Loucy (cell line): ENCODE results near the gene GJB4.

Source experiments
- H2AFZ ChIP-seq: fragments of 200-600 bp; sonication (generic); 2 replicates; pipeline ENCODE4 v1.6.0; 2016; ENCODE audit warnings: antibody characterized with exemption, mild to moderate bottlenecking, low read length, moderate library complexity
- H3F3A ChIP-seq: fragments of 200-600 bp; 2 replicates; pipeline ENCODE4 v1.6.0; 2016; ENCODE audit warnings: antibody characterized with exemption, low read depth, mild to moderate bottlenecking
- H3K27me3 ChIP-seq: fragments of 200-600 bp; sonication (generic); 2 replicates; pipeline ENCODE4 v1.6.1; 2014; ENCODE audit warnings: low read length, mild to moderate bottlenecking; ENCODE audit not compliant: insufficient read depth, poor library complexity, severe bottlenecking
- H3K36me3 ChIP-seq: fragments of 200-600 bp; sonication (generic); 2 replicates; pipeline ENCODE4 v1.6.1; 2016; ENCODE audit warnings: low read length; ENCODE audit not compliant: insufficient read depth
- H3K4me1 ChIP-seq: fragments of 200-600 bp; sonication (generic); 2 replicates; pipeline ENCODE4 v1.5.1; 2014; ENCODE audit warnings: low read length, mild to moderate bottlenecking; ENCODE audit not compliant: insufficient read depth, poor library complexity, severe bottlenecking
- H3K4me2 ChIP-seq: fragments of 200-600 bp; sonication (generic); 2 replicates; pipeline ENCODE4 v1.6.0; 2014; ENCODE audit warnings: antibody characterized with exemption, low read length, low read depth, mild to moderate bottlenecking; ENCODE audit not compliant: poor library complexity, severe bottlenecking
- H3K4me3 ChIP-seq: fragments of 200-600 bp; sonication (generic); 2 replicates; pipeline ENCODE4 v1.5.1; 2014; ENCODE audit warnings: low read length, mild to moderate bottlenecking, mixed read lengths; ENCODE audit not compliant: poor library complexity, severe bottlenecking
- H3K79me2 ChIP-seq: fragments of 200-600 bp; sonication (generic); 2 replicates; pipeline ENCODE4 v1.6.1; 2014; ENCODE audit warnings: low read length; ENCODE audit not compliant: insufficient read depth
- H3K9ac ChIP-seq: fragments of 200-600 bp; sonication (generic); 2 replicates; pipeline ENCODE4 v1.6.0; 2014; ENCODE audit warnings: mild to moderate bottlenecking, low read depth, low read length, moderate library complexity; ENCODE audit not compliant: poor library complexity, severe bottlenecking
- H3K9me2 ChIP-seq: fragments of 200-600 bp; sonication (generic); replicated peaks from 2 replicates; pipeline ENCODE4 v1.6.1; 2016; ENCODE audit warnings: low read depth, low read length, mixed read lengths
- H3K9me3 ChIP-seq: fragments of 200-600 bp; sonication (generic); 2 replicates; pipeline ENCODE4 v1.6.1; 2014; ENCODE audit warnings: mild to moderate bottlenecking, antibody characterized with exemption, low read length, low read depth; ENCODE audit not compliant: insufficient read depth
- H4K20me1 ChIP-seq: fragments of 200-600 bp; sonication (generic); 2 replicates; pipeline ENCODE4 v1.6.0; 2014; ENCODE audit warnings: antibody characterized with exemption, low read length, mild to moderate bottlenecking; ENCODE audit not compliant: insufficient read depth, poor library complexity, severe bottlenecking
- EZH2phosphoT487 ChIP-seq: fragments of 200-600 bp; IDR thresholded peaks from 2 replicates; pipeline ENCODE4 v1.6.1; 2018; ENCODE audit warnings: antibody characterized with exemption, mild to moderate bottlenecking, moderate library complexity, borderline replicate concordance
- TF ChIP-seq, protein P1 (sequence below): fragments of 200-600 bp; sonication (generic); conservative IDR thresholded peaks from 2 replicates; pipeline ENCODE4 v1.5.1; 2014; ENCODE audit warnings: mild to moderate bottlenecking, antibody characterized with exemption, low read length

Gene GJB4

DNA sequence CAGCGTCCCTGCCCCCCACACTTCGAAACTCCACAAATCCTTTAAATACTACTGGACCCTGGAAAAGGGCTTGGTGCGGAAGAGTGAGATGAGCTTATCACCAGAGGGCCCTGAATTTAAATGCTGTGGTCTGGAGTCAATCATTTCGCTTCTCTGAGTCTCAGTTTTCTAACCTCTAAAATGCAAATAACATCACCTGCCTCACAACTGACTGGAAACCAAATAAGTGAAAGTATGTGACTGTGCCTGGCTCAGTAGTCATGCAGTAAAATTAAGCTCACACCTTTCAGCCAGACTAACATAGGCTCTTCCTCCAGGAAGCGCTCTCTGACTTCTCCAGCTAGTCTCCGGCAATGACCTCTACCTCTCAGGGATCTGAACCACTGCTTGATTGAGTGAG is 37.5 kb downstream of the GJB4 start:
- H3K36me3 ChIP-seq = no peaks in the 10 kb centered on the region
- no peaks in the 10 kb centered on the region for H3F3A ChIP-seq
- no peaks in the 10 kb centered on the region for H4K20me1 ChIP-seq
- no peak overlapping the region for H3K4me3 ChIP-seq
- H2AFZ ChIP-seq = no peak overlapping the region
- no peak overlapping the region for H3K4me2 ChIP-seq
- H3K79me2 ChIP-seq = no peaks in the 10 kb centered on the region
- no peaks in the 10 kb centered on the region for H3K9me3 ChIP-seq
- no peaks in the 10 kb centered on the region for H3K9me2 ChIP-seq
- H3K9ac ChIP-seq = no peak overlapping the region
- TF ChIP-seq, protein P1, sequence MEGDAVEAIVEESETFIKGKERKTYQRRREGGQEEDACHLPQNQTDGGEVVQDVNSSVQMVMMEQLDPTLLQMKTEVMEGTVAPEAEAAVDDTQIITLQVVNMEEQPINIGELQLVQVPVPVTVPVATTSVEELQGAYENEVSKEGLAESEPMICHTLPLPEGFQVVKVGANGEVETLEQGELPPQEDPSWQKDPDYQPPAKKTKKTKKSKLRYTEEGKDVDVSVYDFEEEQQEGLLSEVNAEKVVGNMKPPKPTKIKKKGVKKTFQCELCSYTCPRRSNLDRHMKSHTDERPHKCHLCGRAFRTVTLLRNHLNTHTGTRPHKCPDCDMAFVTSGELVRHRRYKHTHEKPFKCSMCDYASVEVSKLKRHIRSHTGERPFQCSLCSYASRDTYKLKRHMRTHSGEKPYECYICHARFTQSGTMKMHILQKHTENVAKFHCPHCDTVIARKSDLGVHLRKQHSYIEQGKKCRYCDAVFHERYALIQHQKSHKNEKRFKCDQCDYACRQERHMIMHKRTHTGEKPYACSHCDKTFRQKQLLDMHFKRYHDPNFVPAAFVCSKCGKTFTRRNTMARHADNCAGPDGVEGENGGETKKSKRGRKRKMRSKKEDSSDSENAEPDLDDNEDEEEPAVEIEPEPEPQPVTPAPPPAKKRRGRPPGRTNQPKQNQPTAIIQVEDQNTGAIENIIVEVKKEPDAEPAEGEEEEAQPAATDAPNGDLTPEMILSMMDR = no peak
- TF ChIP-seq EZH2phosphoT487 = no peak
- H3K4me1 ChIP-seq = no peaks in the 10 kb centered on the region
- no peaks in the 10 kb centered on the region for H3K27me3 ChIP-seq

- H3F3A ChIP-seq = no peaks in the 10 kb centered on the region
- no peak overlapping the region for H3K4me2 ChIP-seq
- no peak overlapping the region for H3K4me3 ChIP-seq
- no peaks in the 10 kb centered on the region for H3K4me1 ChIP-seq
- H3K9me2 ChIP-seq = no peaks in the 10 kb centered on the region
- no peaks in the 10 kb centered on the region for H3K9me3 ChIP-seq
- H3K36me3 ChIP-seq = no peaks in the 10 kb centered on the region
- H3K27me3 ChIP-seq = no peaks in the 10 kb centered on the region
- H3K79me2 ChIP-seq = no peaks in the 10 kb centered on the region
- H4K20me1 ChIP-seq = no peaks in the 10 kb centered on the region
- TF ChIP-seq, protein P1 = no peak
- no peak for TF ChIP-seq EZH2phosphoT487
- H3K9ac ChIP-seq = no peak overlapping the region
- H2AFZ ChIP-seq = no peak overlapping the region
These were observed 40.7 kb downstream of the GJB4 start for GRCh38 chr1:34800214-34800613.

DNA sequence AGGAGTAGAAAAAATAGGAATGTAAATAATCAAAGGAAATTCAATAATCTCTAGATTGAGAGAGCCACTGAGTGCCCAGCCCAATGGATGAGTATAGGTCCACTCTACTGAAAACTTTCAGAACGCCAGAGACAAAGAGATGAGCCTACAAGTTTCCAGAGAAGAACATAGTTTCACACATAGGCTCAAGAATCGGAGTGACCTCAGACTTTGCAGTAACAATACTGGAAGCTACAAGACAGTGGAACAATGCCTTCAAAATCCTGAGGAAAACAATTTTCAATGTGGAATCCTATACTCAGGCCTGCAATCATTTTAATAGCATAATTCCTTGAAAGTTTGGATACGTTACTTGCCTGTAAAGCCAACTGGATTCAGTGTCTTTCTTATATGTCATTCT is 44.2 kb downstream of the GJB4 start:
- Histone ChIP-seq H3K9me3 (no peaks in the 10 kb centered on the region), H3K9ac (no peak overlapping the region), H4K20me1 (no peaks in the 10 kb centered on the region), H3K27me3 (no peaks in the 10 kb centered on the region), H3F3A (no peaks in the 10 kb centered on the region), H3K79me2 (no peaks in the 10 kb centered on the region), H3K36me3 (no peaks in the 10 kb centered on the region), H3K4me3 (no peak overlapping the region), H3K4me2 (no peak overlapping the region), H3K9me2 (no peaks in the 10 kb centered on the region), H2AFZ (no peak overlapping the region), H3K4me1 (no peaks in the 10 kb centered on the region)
- no peak for TF ChIP-seq EZH2phosphoT487
- TF ChIP-seq, protein P1 = no peak
